HUES48 (cell line): ENCODE results near the gene AQP12B.
"Not testable (repeated sequence)": the region's sequence is repeated elsewhere in the genome, so short reads cannot be mapped to it uniquely, and the experiment has no call there.

Experiments
- H3K27ac ChIP-seq: one replicate; pipeline ENCODE4 v1.7.0; 2013; ENCODE audit warnings: low read depth, low read length, inconsistent platforms
- H3K27me3 ChIP-seq: 2 replicates; pipeline ENCODE4 v1.6.1; 2013; ENCODE audit warnings: mild to moderate bottlenecking, low read length; ENCODE audit not compliant: control insufficient read depth, insufficient read depth
- H3K36me3 ChIP-seq: 2 replicates; pipeline ENCODE4 v1.6.1; 2013; ENCODE audit warnings: low read length; ENCODE audit not compliant: control insufficient read depth, insufficient read depth
- H3K4me1 ChIP-seq: 2 replicates; pipeline ENCODE4 v1.6.1; 2013; ENCODE audit warnings: mild to moderate bottlenecking, low read length; ENCODE audit not compliant: control insufficient read depth, insufficient read depth
- H3K4me3 ChIP-seq: 2 replicates; pipeline ENCODE4 v1.5.1; 2013; ENCODE audit warnings: mild to moderate bottlenecking, low read depth, low read length
- H3K9ac ChIP-seq: 2 replicates; pipeline ENCODE4 v1.6.1; 2013; ENCODE audit warnings: mild to moderate bottlenecking, low read depth, low read length, moderate library complexity
- H3K9me3 ChIP-seq: 2 replicates; pipeline ENCODE4 v1.6.1; 2013; ENCODE audit warnings: low read length; ENCODE audit not compliant: control insufficient read depth, insufficient read depth

Gene AQP12B

GRCh38 chr2:240682431-240683224, at the start of gene AQP12B:
AQP12B (minus strand) TSS chr2:240682885; CDS start chr2:240682837, 48 bp downstream.
- not testable (repeated sequence) for H3K36me3 ChIP-seq, H3K27ac ChIP-seq, H3K4me3 ChIP-seq, H3K9me3 ChIP-seq, H3K4me1 ChIP-seq, H3K9ac ChIP-seq, H3K27me3 ChIP-seq

GRCh38 chr2:240732184-240732583, 49.5 kb upstream of the AQP12B start:
- Histone ChIP-seq H3K4me1 (no peaks in the 10 kb centered on the region), H3K9me3 (no peaks in the 10 kb centered on the region), H3K27ac (no peak overlapping the region), H3K36me3 (peaks cover 52% of the 10 kb centered on the region), H3K4me3 (no peak overlapping the region), H3K9ac (no peak overlapping the region), H3K27me3 (no peaks in the 10 kb centered on the region)

GRCh38 chr2:240731178-240731545, 48.5 kb upstream of the AQP12B start:
- peaks cover 48% of the 10 kb centered on the region for H3K36me3 ChIP-seq
- no peaks in the 10 kb centered on the region for H3K4me1 ChIP-seq
- no peak overlapping the region for H3K27ac ChIP-seq
- H3K27me3 ChIP-seq, result no peaks in the 10 kb centered on the region
- H3K9ac ChIP-seq, result no peak overlapping the region
- H3K4me3 ChIP-seq, result no peak overlapping the region
- no peaks in the 10 kb centered on the region for H3K9me3 ChIP-seq

GRCh38 chr2:240730501-240731177, 48.0 kb upstream of the AQP12B start:
- H3K27me3 ChIP-seq, result no peaks in the 10 kb centered on the region
- no peak overlapping the region for H3K9ac ChIP-seq
- H3K36me3 ChIP-seq, result peaks cover 49% of the 10 kb centered on the region
- no peak overlapping the region for H3K27ac ChIP-seq
- no peaks in the 10 kb centered on the region for H3K4me1 ChIP-seq
- H3K9me3 ChIP-seq, result no peaks in the 10 kb centered on the region
- no peak overlapping the region for H3K4me3 ChIP-seq

- Histone ChIP-seq H3K36me3 (peaks cover 48% of the 10 kb centered on the region), H3K4me1 (no peaks in the 10 kb centered on the region), H3K9ac (no peak overlapping the region), H3K27me3 (no peaks in the 10 kb centered on the region), H3K4me3 (no peak overlapping the region), H3K9me3 (no peaks in the 10 kb centered on the region), H3K27ac (no peak overlapping the region)
These were observed 46.1 kb upstream of the AQP12B start for GRCh38 chr2:240728827-240729226.

- Histone ChIP-seq H3K4me3 (no peak overlapping the region), H3K27ac (no peak overlapping the region), H3K9ac (no peak overlapping the region), H3K27me3 (no peaks in the 10 kb centered on the region), H3K9me3 (no peaks in the 10 kb centered on the region), H3K4me1 (no peaks in the 10 kb centered on the region), H3K36me3 (peaks cover 48% of the 10 kb centered on the region)
These were observed 45.7 kb upstream of the AQP12B start for GRCh38 chr2:240728361-240728760.

GRCh38 chr2:240727913-240728312, 45.2 kb upstream of the AQP12B start:
- Histone ChIP-seq H3K27ac (no peak overlapping the region), H3K36me3 (peaks cover 48% of the 10 kb centered on the region), H3K4me3 (no peak overlapping the region), H3K9me3 (no peaks in the 10 kb centered on the region), H3K27me3 (no peaks in the 10 kb centered on the region), H3K4me1 (no peaks in the 10 kb centered on the region), H3K9ac (no peak overlapping the region)

- Histone ChIP-seq H3K9ac (no peak overlapping the region), H3K27ac (no peak overlapping the region), H3K9me3 (no peaks in the 10 kb centered on the region), H3K27me3 (no peaks in the 10 kb centered on the region), H3K4me1 (no peaks in the 10 kb centered on the region), H3K4me3 (no peak overlapping the region), H3K36me3 (peaks cover 52% of the 10 kb centered on the region)
These were observed 44.8 kb upstream of the AQP12B start for GRCh38 chr2:240727439-240727838.

- H3K4me1 ChIP-seq, result no peaks in the 10 kb centered on the region
- no peak overlapping the region for H3K9ac ChIP-seq
- no peaks in the 10 kb centered on the region for H3K27me3 ChIP-seq
- H3K27ac ChIP-seq, result no peak overlapping the region
- peaks cover 58% of the 10 kb centered on the region for H3K36me3 ChIP-seq
- H3K9me3 ChIP-seq, result no peaks in the 10 kb centered on the region
- no peak overlapping the region for H3K4me3 ChIP-seq
These were observed 44.2 kb upstream of the AQP12B start for GRCh38 chr2:240726876-240727275.

GRCh38 chr2:240725671-240726070, 43.0 kb upstream of the AQP12B start:
- no peaks in the 10 kb centered on the region for H3K4me1 ChIP-seq
- peaks cover 66% of the 10 kb centered on the region for H3K36me3 ChIP-seq
- no peaks in the 10 kb centered on the region for H3K27me3 ChIP-seq
- H3K9me3 ChIP-seq, result no peaks in the 10 kb centered on the region
- H3K9ac ChIP-seq, result no peak overlapping the region
- no peak overlapping the region for H3K27ac ChIP-seq
- no peak overlapping the region for H3K4me3 ChIP-seq

GRCh38 chr2:240725266-240725665, 42.6 kb upstream of the AQP12B start:
- no peak overlapping the region for H3K4me3 ChIP-seq
- H3K27ac ChIP-seq, result no peak overlapping the region
- peaks cover 70% of the 10 kb centered on the region for H3K36me3 ChIP-seq
- H3K4me1 ChIP-seq, result no peaks in the 10 kb centered on the region
- no peaks in the 10 kb centered on the region for H3K27me3 ChIP-seq
- H3K9ac ChIP-seq, result no peak overlapping the region
- no peaks in the 10 kb centered on the region for H3K9me3 ChIP-seq
